Glomerular visceral epithelial cell (primary cell): ENCODE measurements around the gene CCDC124.
"Not testable (repeated sequence)": the region's sequence is repeated elsewhere in the genome, so short reads cannot be mapped to it uniquely, and the experiment has no call there.

Source experiments
- DNase-seq: peaks from one replicate; pipeline ENCODE4 v3.0.0-alpha.2; 2016; ENCODE audit errors: extremely low spot score

Gene CCDC124

GRCh38 chr19:17981611-17982010, 48.8 kb downstream of the CCDC124 start:
- no peak for DNase-seq

GRCh38 chr19:17982430-17982829, 49.6 kb downstream of the CCDC124 start:
- no peak for DNase-seq

- no peak for DNase-seq
These were observed 52.4 kb downstream of the CCDC124 start for GRCh38 chr19:17985037-17985818.

GRCh38 chr19:17986569-17986968, 53.8 kb downstream of the CCDC124 start:
- not testable (repeated sequence) for DNase-seq

- no peak for DNase-seq
These were observed 55.3 kb downstream of the CCDC124 start for GRCh38 chr19:17988161-17988560.

GRCh38 chr19:17989425-17990094, 56.7 kb downstream of the CCDC124 start:
- no peak for DNase-seq

GRCh38 chr19:17993076-17993813, 60.4 kb downstream of the CCDC124 start:
- no peak for DNase-seq
